Measurements from ENCODE around the gene CCDC200. TPM values are rescaled to one million over a fixed set of nuclear protein-coding genes. Genes with fewer than 3 reads are reported as not detected.

The CCDC200 gene
- not detected in 2 replicates for total RNA-seq

DNA sequence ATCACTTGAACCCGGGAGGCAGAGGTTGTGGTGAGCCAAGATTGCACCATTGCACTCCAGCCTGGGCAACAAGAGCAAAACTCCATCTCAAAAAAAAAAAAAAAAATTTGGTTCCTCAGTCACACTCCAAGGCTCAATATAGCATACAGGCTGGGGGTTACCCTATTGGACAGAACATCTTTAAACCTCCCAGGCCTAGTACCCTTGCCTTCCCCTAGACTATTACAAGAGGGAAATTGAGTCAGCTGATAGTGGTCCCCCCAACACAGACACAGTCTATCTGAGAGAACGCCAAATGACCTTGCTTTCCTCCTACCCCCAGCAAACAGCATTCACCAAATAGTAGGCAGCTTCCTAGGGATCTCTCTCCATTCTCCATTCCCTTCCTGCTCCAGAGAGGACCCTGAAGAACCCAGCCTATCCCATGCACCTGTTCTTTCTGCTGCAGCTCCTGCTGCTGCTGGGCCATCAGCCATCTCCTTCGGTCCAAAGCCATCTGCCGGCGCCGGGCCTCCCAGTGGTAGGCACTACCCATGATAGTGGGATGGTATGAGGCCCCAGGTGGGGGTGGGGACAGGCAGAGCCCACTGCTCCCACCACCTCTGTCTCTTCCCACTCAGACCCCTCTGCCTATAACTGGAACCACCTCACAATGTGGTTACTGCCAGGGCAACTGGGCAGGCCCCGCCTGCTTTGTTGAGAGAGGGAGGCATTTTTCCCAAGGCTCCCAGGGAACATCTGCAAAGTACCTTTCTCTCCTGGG, at the start of gene CCDC200:
CCDC200 (minus strand) TSS at position 604 of the 763 bp plus-strand sequence; CDS start at position 535, 69 bp downstream.

DNA sequence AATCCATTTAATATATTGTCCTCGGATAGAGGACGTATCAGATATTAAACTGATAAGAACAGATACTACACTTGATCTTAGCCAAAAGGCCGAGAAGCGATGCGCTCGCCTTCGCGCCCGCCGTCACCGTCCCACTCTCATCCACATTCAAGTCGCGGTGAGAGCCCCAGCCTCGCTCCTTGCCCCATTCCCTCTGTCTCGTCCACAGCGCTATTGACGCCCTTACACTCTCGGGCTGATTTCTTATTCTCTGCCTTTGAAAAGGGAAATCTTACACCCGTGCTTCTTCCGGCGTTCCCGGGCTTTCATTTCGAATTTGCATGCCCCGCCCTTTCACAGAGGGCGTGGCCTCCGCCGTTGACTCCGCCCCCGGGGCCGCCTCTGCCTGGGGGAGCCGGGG, 5.5 kb upstream of the CCDC200 start, which contains the start of gene RNU2-1:
RNU2-1 (minus strand) TSS at position 101 of the 400 bp plus-strand sequence.

DNA sequence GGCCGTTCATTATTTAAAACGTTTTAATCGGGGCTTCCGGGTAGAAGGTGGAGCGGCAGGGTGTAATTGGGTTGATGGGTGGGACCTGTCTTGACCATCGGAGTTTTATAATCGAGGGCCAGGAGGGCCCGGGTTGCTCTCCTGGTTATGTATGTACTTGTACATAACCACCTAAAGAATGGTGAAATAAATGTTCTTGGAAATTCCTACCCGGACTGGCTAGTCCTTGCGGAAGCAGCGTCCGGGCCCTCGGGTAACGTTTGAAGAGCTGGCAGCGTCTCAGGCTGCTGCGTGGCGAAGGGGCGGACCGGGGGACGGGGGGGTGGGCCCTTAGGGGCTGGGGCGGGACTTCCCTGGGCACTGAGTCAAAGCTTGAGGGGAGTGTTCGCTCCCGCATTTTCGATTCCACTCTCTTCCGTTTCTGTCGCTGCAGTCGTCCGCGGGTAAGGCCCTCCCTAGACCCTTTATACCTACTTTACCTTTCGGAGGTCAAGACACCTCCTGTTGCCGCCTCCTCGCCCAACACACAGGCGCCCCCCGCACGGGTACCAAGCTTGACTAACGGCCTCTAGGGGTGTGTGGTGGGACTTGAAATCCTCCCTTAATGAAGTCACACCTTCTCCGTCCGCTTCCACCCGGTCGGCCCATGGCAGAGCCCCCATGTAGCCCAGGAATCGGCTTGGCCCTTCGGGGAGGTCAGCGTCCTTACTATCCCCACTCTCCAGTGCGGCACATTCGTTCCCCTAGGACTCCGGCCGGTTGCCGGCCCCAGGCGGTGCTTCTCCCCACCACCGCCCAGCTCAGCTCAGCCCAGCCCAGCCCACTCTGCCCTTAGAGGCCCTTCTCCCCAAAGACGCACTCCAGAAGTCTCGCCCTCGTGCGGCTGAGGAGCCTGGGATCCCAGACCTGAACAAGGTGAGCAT, 16.7 kb downstream of the CCDC200 start, which contains the start of gene TMEM106A:
TMEM106A (plus strand) TSS at position 396 of the 923 bp plus-strand sequence. CDS start 1,167 bp downstream, outside the sequence.

Other genes starting within 250 kb of the CCDC200 start
- gene PTGES3L, start 248.5 kb downstream of the CCDC200 start, total RNA-seq, result 0.09 and 0.11 TPM in 2 replicates
- 10.1 and 10.5 TPM in 2 replicates for gene RUNDC1, start 248.1 kb downstream of the CCDC200 start, total RNA-seq
- gene RPL27, start 230.2 kb downstream of the CCDC200 start, total RNA-seq, result 986 and 1,404 TPM in 2 replicates
- gene IFI35, start 221.8 kb downstream of the CCDC200 start, total RNA-seq, result 7.8 and 10.7 TPM in 2 replicates
- 128 and 141 TPM in 2 replicates for gene VAT1, start 206.2 kb downstream of the CCDC200 start, total RNA-seq
- gene RND2, start 203.4 kb downstream of the CCDC200 start, total RNA-seq, result 0.09 and 0.11 TPM in 2 replicates
- 3.9 and 5.8 TPM in 2 replicates for gene BRCA1, start 103.3 kb downstream of the CCDC200 start, total RNA-seq
- 85.5 and 120 TPM in 2 replicates for gene NBR1, start 57.4 kb downstream of the CCDC200 start, total RNA-seq
- gene TMEM106A, start 16.7 kb downstream of the CCDC200 start, total RNA-seq, result 0.86 and 1.4 TPM in 2 replicates
- not detected in 2 replicates for gene RNU2-1, start 5.4 kb upstream of the CCDC200 start, total RNA-seq
- gene ARL4D, start 170.4 kb upstream of the CCDC200 start, total RNA-seq, result 0.86 and 1.2 TPM in 2 replicates

All from dermis lymphatic vessel endothelial cell (primary cell).